AG20443 (cell line): ENCODE measurements around the gene KCNS1.

Experiments used
- DNase-seq: peaks from one replicate; pipeline ENCODE4 v3.0.0; 2012; ENCODE audit warnings: low spot score, mixed read lengths

KCNS1 gene

GRCh38 chr20:45051204-45052060 is 49.5 kb downstream of the KCNS1 start:
- no peak for DNase-seq

DNA sequence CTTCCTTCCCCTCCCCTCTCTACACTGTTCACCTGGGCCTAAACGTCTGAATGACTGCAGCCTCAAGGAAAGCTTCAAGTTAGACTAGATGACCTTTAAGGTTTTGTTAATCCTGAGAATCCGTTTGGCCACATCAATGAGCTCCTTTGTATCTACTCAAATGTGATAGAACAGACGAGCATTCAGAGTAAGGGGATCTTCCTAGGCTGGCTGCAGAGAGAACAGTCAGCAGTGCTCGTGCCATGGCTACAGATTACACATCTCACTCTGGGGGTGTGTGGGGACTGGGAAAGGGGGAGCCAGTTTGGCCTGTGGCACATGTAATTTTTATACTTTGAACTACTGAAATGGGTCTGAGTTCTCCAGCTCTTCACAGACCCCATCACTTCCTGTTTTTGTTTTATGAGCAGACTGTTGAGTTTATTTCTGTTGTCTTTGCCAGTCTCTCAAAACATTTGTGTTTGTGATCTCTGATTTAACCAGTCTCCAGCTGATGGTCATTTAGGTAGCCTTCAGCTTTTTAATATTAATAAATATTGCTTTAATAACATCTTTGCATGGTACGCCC is 50.9 kb downstream of the KCNS1 start:
- no peak for DNase-seq

DNA sequence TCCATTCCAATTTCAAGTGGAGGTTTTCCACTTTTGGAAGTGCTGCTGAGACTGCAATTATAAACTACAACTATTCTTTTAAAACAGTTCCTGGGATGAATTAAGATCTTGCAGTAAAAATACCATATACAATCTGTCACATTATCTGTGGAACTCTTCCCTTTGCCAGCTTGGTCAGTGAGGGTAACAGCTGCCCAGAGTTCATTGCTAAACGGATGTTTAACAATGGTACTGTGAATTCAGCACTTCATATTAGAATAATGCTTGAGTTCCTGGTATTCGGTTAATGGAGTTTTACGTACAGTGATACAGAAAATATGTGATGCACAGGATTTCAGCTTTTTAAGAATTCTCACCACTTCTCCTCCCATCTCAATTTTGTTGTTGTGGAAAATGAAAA is 51.5 kb downstream of the KCNS1 start:
- DNase-seq: no peak

- no peak for DNase-seq
These were observed 53.3 kb downstream of the KCNS1 start for GRCh38 chr20:45047581-45048119.

- DNase-seq: no peak
These were observed 56.3 kb downstream of the KCNS1 start for GRCh38 chr20:45044601-45045000.

- peak; percentile 74 for DNase-seq
These were observed 56.8 kb downstream of the KCNS1 start for GRCh38 chr20:45044084-45044573.

- no peak for DNase-seq
These were observed 57.9 kb downstream of the KCNS1 start for GRCh38 chr20:45042978-45043377.
